ENCODE data around the gene COMT. TPM values are rescaled to one million over a fixed set of nuclear protein-coding genes. Genes with fewer than 3 reads are reported as not detected.

Gene COMT
- total RNA-seq, 1 donor from 2014 or later, result 240 TPM

- TF ChIP-seq POLR2A (IDR thresholded peaks at IDR 0.05) (no peak), CTCF (IDR thresholded peaks at IDR 0.05) (no peak), POLR2AphosphoS5 (IDR thresholded peaks at IDR 0.05; ENCODE audit: insufficient read depth in 1 of 2, low read depth in 1 of 2) (no peak)
- H3K27me3 ChIP-seq, result no peaks in the 10 kb centered on the region
- intact Hi-C loops (cut with DNase I), result no loop called here
- DNase-seq (ENCODE audit: extremely low spot score in 2 of 2), result no peak
- H3K27ac ChIP-seq, result no peak overlapping the region
- peaks cover 26% of the 10 kb centered on the region for H3K4me1 ChIP-seq
- no peak overlapping the region for H3K4me3 ChIP-seq
- H3K36me3 ChIP-seq, result peaks cover 0 to 9% of the 10 kb centered on the region in 2 donors
- no peaks in the 10 kb centered on the region for H3K9me3 ChIP-seq
Measured at GRCh38 chr22:19895160-19895849, 46.3 kb upstream of the COMT start.

- Histone ChIP-seq H3K36me3 (peaks cover 0 to 9% of the 10 kb centered on the region in 2 donors), H3K27ac (no peak overlapping the region), H3K4me1 (peaks cover 14% of the 10 kb centered on the region), H3K9me3 (no peaks in the 10 kb centered on the region), H3K4me3 (no peak overlapping the region), H3K27me3 (no peaks in the 10 kb centered on the region)
- TF ChIP-seq POLR2AphosphoS5 (IDR thresholded peaks at IDR 0.05; ENCODE audit: insufficient read depth in 1 of 2, low read depth in 1 of 2) (no peak), POLR2A (IDR thresholded peaks at IDR 0.05) (no peak), CTCF (IDR thresholded peaks at IDR 0.05) (no peak)
- no peak for DNase-seq (ENCODE audit: extremely low spot score in 2 of 2)
- intact Hi-C loops (cut with DNase I), result no loop called here
Measured at GRCh38 chr22:19896665-19897355, 44.8 kb upstream of the COMT start.

- DNase-seq (ENCODE audit: extremely low spot score in 2 of 2), result no peak
- Histone ChIP-seq H3K27ac (no peak overlapping the region), H3K4me3 (no peak overlapping the region), H3K27me3 (no peaks in the 10 kb centered on the region), H3K4me1 (peaks cover 5% of the 10 kb centered on the region), H3K9me3 (no peaks in the 10 kb centered on the region), H3K36me3 (peaks cover 0 to 9% of the 10 kb centered on the region in 2 donors)
- intact Hi-C loops (cut with DNase I), result no loop called here
- no peak for TF ChIP-seq POLR2AphosphoS5 (IDR thresholded peaks at IDR 0.05; ENCODE audit: insufficient read depth in 1 of 2, low read depth in 1 of 2)
- no peak for TF ChIP-seq POLR2A (IDR thresholded peaks at IDR 0.05)
- no peak for TF ChIP-seq CTCF (IDR thresholded peaks at IDR 0.05)
Measured at GRCh38 chr22:19897726-19898125, 43.8 kb upstream of the COMT start.

GRCh38 chr22:19898145-19898544 lies 43.4 kb upstream of the COMT start:
- Histone ChIP-seq H3K4me1 (peaks cover 1% of the 10 kb centered on the region), H3K4me3 (no peak overlapping the region), H3K27me3 (no peaks in the 10 kb centered on the region), H3K36me3 (peaks cover 0 to 9% of the 10 kb centered on the region in 2 donors), H3K27ac (no peak overlapping the region), H3K9me3 (no peaks in the 10 kb centered on the region)
- intact Hi-C loops (cut with DNase I), result no loop called here
- no peak for TF ChIP-seq CTCF (IDR thresholded peaks at IDR 0.05)
- no peak for TF ChIP-seq POLR2A (IDR thresholded peaks at IDR 0.05)
- no peak for TF ChIP-seq POLR2AphosphoS5 (IDR thresholded peaks at IDR 0.05; ENCODE audit: insufficient read depth in 1 of 2, low read depth in 1 of 2)
- DNase-seq (ENCODE audit: extremely low spot score in 2 of 2), result no peak
